T-cell (primary cell): ENCODE data around the gene CCDC197. TPM values are rescaled to one million over a fixed set of nuclear protein-coding genes. Genes with fewer than 3 reads are reported as not detected.
A peak's percentile ranks its signal among the peaks of the same experiment; 100 is the strongest.

ENCODE experiments used
- ATAC-seq, 4 experiments: fragments of 200-7000 bp in 3 of 4; fragments of 150-1000 bp in 1 of 4; cut with Tn5 transposase; replicated peaks in 1 of 4; 1 replicate in 3 of 4; 2 replicates in 1 of 4; pipeline ENCODE4 v1.10.0; 2021; ENCODE audit warnings: moderate library complexity in 3 of 4, mild to moderate bottlenecking in 2 of 4, moderate number of reproducible peaks in 1 of 4
- CTCF ChIA-PET, 2 donors: fragments of 300-600 bp; sonication (Branson Sonifier 250); formaldehyde crosslinking; loops; one replicate each; lab custom pipeline; 2022; ENCODE audit warnings: antibody characterized with exemption in 2 of 2; lab: Charles Lee
- POLR2A ChIA-PET, 2 donors: fragments of 300-600 bp; sonication (Branson Sonifier 250); formaldehyde crosslinking; loops; one replicate each; lab custom pipeline; 2022; ENCODE audit warnings: antibody characterized with exemption in 2 of 2; lab: Charles Lee
- DNase-seq, 35 experiments: peaks; one replicate each; pipeline versions ENCODE4 v3.0.0 to v3.0.0-alpha.2; 2013 to 2023
- H3K27ac ChIP-seq: one replicate; pipeline ENCODE4 v1.5.1; 2013; ENCODE audit warnings: low read length
- H3K27me3 ChIP-seq, 2 experiments: replicated peaks in 1 of 2; 1 replicate in 1 of 2; 2 replicates in 1 of 2; pipeline versions ENCODE4 v1.6.1 to v1.7.0; 2013; ENCODE audit warnings: low read length in 1 of 2, mixed read lengths in 1 of 2; ENCODE audit not compliant: control insufficient read depth in 2 of 2, insufficient read depth in 2 of 2; ENCODE audit errors: extremely low read depth in 1 of 2
- H3K36me3 ChIP-seq, 2 donors: 1 replicate in 1 of 2; 2 replicates in 1 of 2; pipeline versions ENCODE4 v1.6.1 to v1.7.0; 2013; ENCODE audit warnings: low read length in 1 of 2; ENCODE audit not compliant: control insufficient read depth in 2 of 2, insufficient read depth in 1 of 2; ENCODE audit errors: extremely low read depth in 1 of 2
- H3K4me1 ChIP-seq, 2 experiments: 1 replicate in 1 of 2; 2 replicates in 1 of 2; pipeline versions ENCODE4 v1.6.1 to v1.7.0; 2013; ENCODE audit warnings: low read length in 2 of 2, mixed read lengths in 1 of 2; ENCODE audit not compliant: insufficient read depth in 2 of 2, control insufficient read depth in 1 of 2; ENCODE audit errors: extremely low read depth in 1 of 2
- H3K4me3 ChIP-seq, 2 donors: 1 replicate in 1 of 2; 2 replicates in 1 of 2; pipeline versions ENCODE4 v1.5.1 to v1.7.0; 2013; ENCODE audit warnings: mild to moderate bottlenecking in 2 of 2, low read length in 1 of 2, moderate library complexity in 1 of 2; ENCODE audit not compliant: control insufficient read depth in 1 of 2; ENCODE audit errors: extremely low read depth in 1 of 2
- H3K9me3 ChIP-seq: 2 replicates; pipeline ENCODE4 v1.7.0; 2013
- H3K27ac Mint-ChIP-seq, 2 donors: one replicate each; pipeline ENCODE4 v1.8.0; 2020 to 2021; ENCODE audit warnings: mild to moderate bottlenecking in 2 of 2, mixed read lengths in 2 of 2
- H3K27me3 Mint-ChIP-seq, 2 donors: one replicate each; pipeline ENCODE4 v1.8.0; 2021 to 2022; ENCODE audit warnings: mixed read lengths in 2 of 2
- H3K36me3 Mint-ChIP-seq: one replicate; pipeline ENCODE4 v1.8.0; 2021; ENCODE audit warnings: mixed read lengths
- H3K4me1 Mint-ChIP-seq, 3 donors: one replicate each; pipeline ENCODE4 v1.8.0; 2020 to 2022; ENCODE audit warnings: mixed read lengths in 3 of 3, mild to moderate bottlenecking in 1 of 3
- H3K4me3 Mint-ChIP-seq, 3 donors: one replicate each; pipeline ENCODE4 v1.8.0; 2020 to 2022; ENCODE audit warnings: mild to moderate bottlenecking in 3 of 3, mixed read lengths in 3 of 3, moderate library complexity in 3 of 3
- H3K9me3 Mint-ChIP-seq, 3 donors: one replicate each; pipeline ENCODE4 v1.8.0; 2020 to 2022; ENCODE audit warnings: mixed read lengths in 3 of 3
- WGBS: methylation state at CpG from one replicate; pipeline ENCODE4 v1.1.5; 2013; ENCODE audit warnings: missing lambda C conversion rate; ENCODE audit not compliant: insufficient coverage; 5-methylcytosine and 5-hydroxymethylcytosine counted together
- total RNA-seq, 35 experiments: library from RNA in 6 of 35; stranded (reverse) in 6 of 35; fragments of 120-200 nt in 1 of 35; gene quantifications; one replicate each; pipeline versions ENCODE4 v1.2.1 to v1.2.4 and lab custom pipeline; 2013 to 2026

The CCDC197 gene
- total RNA-seq, 5 donors from 2014 or later (not counting 1 experiment from before 2014, with no cell fraction given) = not detected

- Histone ChIP-seq H3K4me3 (no peak overlapping the region), H3K27me3 (peaks cover 0 to 16% of the 10 kb centered on the region in 2 experiments), H3K4me1 (peaks cover 2 to 21% of the 10 kb centered on the region in 2 experiments), H3K9me3 (no peaks in the 10 kb centered on the region), H3K36me3 (no peaks in the 10 kb centered on the region), H3K27ac (no peak overlapping the region)
- no peaks in the 10 kb centered on the region for H3K36me3 Mint-ChIP-seq
- ChIA-PET CTCF (interaction anchor here (0.6 to 1.2 kb wide), 4 partner anchors 17 to 161 kb away, joined by 3 to 5 read pairs (median 3); no protein-coding TSS in a partner anchor), POLR2A (interaction anchor here in 1 of 2 donors (0.6 kb wide), 1 partner anchor 9 kb away, joined by 3 read pairs; no protein-coding TSS in a partner anchor)
- H3K4me1 Mint-ChIP-seq = peaks cover 17 to 20% (median 19%) of the 10 kb centered on the region in 3 donors
- WGBS = 83% methylated on average over 2 of the region's 6 CpGs
- no peaks in the 10 kb centered on the region for H3K9me3 Mint-ChIP-seq
- DNase-seq (no peak), ATAC-seq (no peak)
- H3K27me3 Mint-ChIP-seq = peaks cover 3 to 5% of the 10 kb centered on the region in 2 donors
- H3K4me3 Mint-ChIP-seq = no peak overlapping the region
- no peak overlapping the region for H3K27ac Mint-ChIP-seq
Measured at GRCh38 chr14:94019329-94019728, 22.2 kb downstream of the CCDC197 start.

GRCh38 chr14:94020267-94020666 lies 23.2 kb downstream of the CCDC197 start:
- H3K27ac Mint-ChIP-seq = no peak overlapping the region
- no peak for DNase-seq

GRCh38 chr14:94021001-94021400 lies 23.9 kb downstream of the CCDC197 start:
- DNase-seq = no peak
- ChIA-PET POLR2A (no interaction called here), CTCF (interaction anchor here in 1 of 2 donors (1.4 kb wide), 1 partner anchor 14 kb away, joined by 5 read pairs; no protein-coding TSS in a partner anchor)
- no peaks in the 10 kb centered on the region for H3K36me3 ChIP-seq
- H3K36me3 Mint-ChIP-seq = no peaks in the 10 kb centered on the region
- WGBS = 100% methylated on average over 1 of the region's 2 CpGs
- no peak overlapping the region for H3K27ac Mint-ChIP-seq
- ATAC-seq = no peak
- H3K4me3 ChIP-seq = no peak overlapping the region
- H3K27me3 Mint-ChIP-seq = peaks cover 3 to 7% of the 10 kb centered on the region in 2 donors
- H3K4me3 Mint-ChIP-seq = no peak overlapping the region
- no peak overlapping the region for H3K27ac ChIP-seq
- H3K4me1 ChIP-seq = peaks cover 2 to 24% of the 10 kb centered on the region in 2 experiments
- peaks cover 21 to 25% (median 23%) of the 10 kb centered on the region in 3 donors for H3K4me1 Mint-ChIP-seq
- peaks cover 0 to 12% of the 10 kb centered on the region in 2 experiments for H3K27me3 ChIP-seq
- H3K9me3 ChIP-seq = no peaks in the 10 kb centered on the region
- no peaks in the 10 kb centered on the region for H3K9me3 Mint-ChIP-seq

More at GRCh38 chr14:94020267-94020666, 23.2 kb downstream of the CCDC197 start:
- ChIA-PET POLR2A (no interaction called here), CTCF (interaction anchor here (1.0 to 1.2 kb wide), 2 partner anchors 20 to 21 kb away, joined by 3 read pairs; no protein-coding TSS in a partner anchor)
- H3K36me3 ChIP-seq = no peaks in the 10 kb centered on the region
- no peaks in the 10 kb centered on the region for H3K36me3 Mint-ChIP-seq
- H3K9me3 Mint-ChIP-seq = no peaks in the 10 kb centered on the region
- no peaks in the 10 kb centered on the region for H3K9me3 ChIP-seq
- no peak overlapping the region for H3K4me3 ChIP-seq
- H3K27me3 ChIP-seq = peaks cover 0 to 15% of the 10 kb centered on the region in 2 experiments
- peaks cover 17 to 20% (median 19%) of the 10 kb centered on the region in 3 donors for H3K4me1 Mint-ChIP-seq
- H3K4me3 Mint-ChIP-seq = no peak overlapping the region
- WGBS = 85% methylated on average over 4 of the region's 4 CpGs
- no peak for ATAC-seq
- peaks cover 2 to 21% of the 10 kb centered on the region in 2 experiments for H3K4me1 ChIP-seq
- H3K27ac ChIP-seq = no peak overlapping the region
- H3K27me3 Mint-ChIP-seq = peaks cover 3 to 7% of the 10 kb centered on the region in 2 donors

- H3K4me3 ChIP-seq = no peak overlapping the region
- POLR2A ChIA-PET = no interaction called here
- ATAC-seq (no peak), DNase-seq (no peak)
- H3K4me3 Mint-ChIP-seq = no peak overlapping the region
- CTCF ChIA-PET = interaction anchor here in 1 of 2 donors (1.4 kb wide), 1 partner anchor 13 kb away, joined by 5 read pairs; no protein-coding TSS in a partner anchor
- H3K27ac Mint-ChIP-seq = peak overlapping the region in 1 of 2 donors; percentile 14
- H3K9me3 ChIP-seq = no peaks in the 10 kb centered on the region
- peaks cover 2 to 27% of the 10 kb centered on the region in 2 experiments for H3K4me1 ChIP-seq
- no peaks in the 10 kb centered on the region for H3K9me3 Mint-ChIP-seq
- no peaks in the 10 kb centered on the region for H3K36me3 Mint-ChIP-seq
- peaks cover 23 to 27% (median 26%) of the 10 kb centered on the region in 3 donors for H3K4me1 Mint-ChIP-seq
- H3K27ac ChIP-seq = no peak overlapping the region
- H3K27me3 ChIP-seq = peaks cover 0 to 6% of the 10 kb centered on the region in 2 experiments
- peaks cover 3 to 7% of the 10 kb centered on the region in 2 donors for H3K27me3 Mint-ChIP-seq
- H3K36me3 ChIP-seq = no peaks in the 10 kb centered on the region
- WGBS = 47% methylated on average over 5 of the region's 10 CpGs
Measured at GRCh38 chr14:94021416-94022157, 24.5 kb downstream of the CCDC197 start.

- H3K4me1 ChIP-seq = peaks cover 2 to 39% of the 10 kb centered on the region in 2 experiments
- no peak overlapping the region for H3K4me3 Mint-ChIP-seq
- no peaks in the 10 kb centered on the region for H3K9me3 Mint-ChIP-seq
- ATAC-seq (no peak), DNase-seq (no peak)
- H3K9me3 ChIP-seq = no peaks in the 10 kb centered on the region
- POLR2A ChIA-PET = no interaction called here
- WGBS = 80% methylated on average over 3 of the region's 10 CpGs
- no peak overlapping the region for H3K27ac ChIP-seq
- H3K4me3 ChIP-seq = no peak overlapping the region
- H3K4me1 Mint-ChIP-seq = peaks cover 30 to 34% (median 32%) of the 10 kb centered on the region in 3 donors
- H3K27ac Mint-ChIP-seq = peak overlapping the region in 1 of 2 donors; percentile 59
- no peaks in the 10 kb centered on the region for H3K36me3 ChIP-seq
- CTCF ChIA-PET = interaction anchor here (1.0 to 1.4 kb wide), 2 partner anchors 12 to 13 kb away, joined by 4 to 5 read pairs; no protein-coding TSS in a partner anchor
- peaks cover 0 to 11% of the 10 kb centered on the region in 2 experiments for H3K27me3 ChIP-seq
- H3K36me3 Mint-ChIP-seq = no peaks in the 10 kb centered on the region
- peaks cover 2 to 7% of the 10 kb centered on the region in 2 donors for H3K27me3 Mint-ChIP-seq
Measured at GRCh38 chr14:94022532-94023411, 25.7 kb downstream of the CCDC197 start.
